HepG2 (cell line): ENCODE measurements around the gene IRAK3. TPM values are rescaled to one million over a fixed set of nuclear protein-coding genes. Genes with fewer than 3 reads are reported as not detected.
A peak's percentile ranks its signal among the peaks of the same experiment; 100 is the strongest.

ENCODE experiments used
- BCL6 ChIP-seq: IDR thresholded peaks from 2 replicates; pipeline ENCODE4 v1.6.1; 2016; ENCODE audit warnings: missing genetic modification reagents, missing compliant biosample characterization
- FOSL2 ChIP-seq: sonication (generic); formaldehyde crosslinking; IDR thresholded peaks from 2 replicates; pipeline ENCODE4 v1.4.0; 2020; ENCODE audit warnings: missing genetic modification reagents
- HIVEP1 ChIP-seq: sonication (generic); formaldehyde crosslinking; IDR thresholded peaks from 2 replicates; pipeline ENCODE4 v1.4.0; 2020; ENCODE audit warnings: mild to moderate bottlenecking, missing genetic modification reagents
- MYC ChIP-seq: sonication (generic); formaldehyde crosslinking; IDR thresholded peaks from 2 replicates; pipeline ENCODE4 v1.9.0; 2021; ENCODE audit warnings: missing genetic modification reagents, borderline replicate concordance
- NFIB ChIP-seq: sonication (generic); formaldehyde crosslinking; IDR thresholded peaks from 2 replicates; pipeline ENCODE4 v1.9.0; 2021; ENCODE audit warnings: missing genetic modification reagents, mild to moderate bottlenecking, borderline replicate concordance
- PLRG1 ChIP-seq: fragments of 450-650 bp; conservative IDR thresholded peaks from 2 replicates; pipeline ENCODE4 v1.6.1; 2016
- PREB ChIP-seq: sonication (generic); formaldehyde crosslinking; IDR thresholded peaks from 2 replicates; pipeline ENCODE4 v1.4.0; 2020; ENCODE audit warnings: missing genetic modification reagents
- RBM22 ChIP-seq: fragments of 200-400 bp; formaldehyde crosslinking; optimal IDR thresholded peaks from 2 replicates; pipeline ENCODE3; 2017; ENCODE audit warnings: mild to moderate bottlenecking, low read length, moderate library complexity
- RORA ChIP-seq: sonication (generic); formaldehyde crosslinking; IDR thresholded peaks from 2 replicates; pipeline ENCODE4 v1.5.0; 2020; ENCODE audit warnings: mild to moderate bottlenecking, missing genetic modification reagents, moderate library complexity
- TCF7 ChIP-seq: sonication (generic); IDR thresholded peaks from 2 replicates; pipeline ENCODE4 v1.6.1; 2016; ENCODE audit warnings: antibody characterized with exemption, low read depth
- THAP9 ChIP-seq: sonication (generic); formaldehyde crosslinking; IDR thresholded peaks from 2 replicates; pipeline ENCODE4; 2020; ENCODE audit warnings: missing genetic modification reagents, mild to moderate bottlenecking, borderline replicate concordance
- ZBTB8A ChIP-seq: sonication (generic); formaldehyde crosslinking; IDR thresholded peaks from 2 replicates; pipeline ENCODE4 v1.4.0; 2020; ENCODE audit warnings: mild to moderate bottlenecking, low read depth, missing genetic modification reagents, borderline replicate concordance
- ZFP36 ChIP-seq: fragments of 150-350 bp; IDR thresholded peaks from 2 replicates; pipeline ENCODE4 v1.6.1; 2018; ENCODE audit warnings: borderline replicate concordance, low read length, low read depth; ENCODE audit not compliant: partially characterized antibody
- ZNF124 ChIP-seq: sonication (generic); formaldehyde crosslinking; IDR thresholded peaks from 2 replicates; pipeline ENCODE4 v1.4.0; 2020; ENCODE audit warnings: missing genetic modification reagents
- ZNF335 ChIP-seq: sonication (generic); formaldehyde crosslinking; IDR thresholded peaks from 2 replicates; pipeline ENCODE4 v1.4.0; 2020; ENCODE audit warnings: missing genetic modification reagents
- ZNF496 ChIP-seq: sonication (generic); formaldehyde crosslinking; IDR thresholded peaks from 2 replicates; pipeline ENCODE4 v1.8.1; 2023; ENCODE audit warnings: mild to moderate bottlenecking, moderate library complexity, missing genetic modification reagents; ENCODE audit not compliant: insufficient replicate concordance
- ZNF550 ChIP-seq: sonication (generic); formaldehyde crosslinking; IDR thresholded peaks from 2 replicates; pipeline ENCODE4 v1.4.0; 2020; ENCODE audit warnings: mild to moderate bottlenecking, missing genetic modification reagents, borderline replicate concordance
- ZNF619 ChIP-seq: sonication (generic); formaldehyde crosslinking; IDR thresholded peaks from 2 replicates; pipeline ENCODE4 v1.4.0; 2020; ENCODE audit warnings: mild to moderate bottlenecking, missing genetic modification reagents
- ZNF687 ChIP-seq: sonication (generic); formaldehyde crosslinking; IDR thresholded peaks from 2 replicates; pipeline ENCODE4 v1.5.1; 2020; ENCODE audit warnings: mild to moderate bottlenecking, missing genetic modification reagents, moderate library complexity
- ZNF737 ChIP-seq: sonication (generic); formaldehyde crosslinking; IDR thresholded peaks from 2 replicates; pipeline ENCODE4 v1.5.0; 2020; ENCODE audit warnings: missing genetic modification reagents, mild to moderate bottlenecking, borderline replicate concordance
- ZSCAN29 ChIP-seq: sonication (generic); formaldehyde crosslinking; conservative IDR thresholded peaks from 2 replicates; pipeline ENCODE4 v1.4.0; 2020; ENCODE audit warnings: mild to moderate bottlenecking, missing genetic modification reagents
- ZSCAN30 ChIP-seq: sonication (generic); formaldehyde crosslinking; IDR thresholded peaks from 2 replicates; pipeline ENCODE4 v1.5.0; 2020; ENCODE audit warnings: mild to moderate bottlenecking, missing genetic modification reagents
- polyA plus RNA-seq, 8 experiments: library from polyadenylated mRNA; depleted of rRNA in 3 of 8; stranded (reverse) in 7 of 8; unstranded in 1 of 8; fragments of >200 nt; fragmentation: Illumina TruSeq in 4 of 8; extraction: Trizol in 4 of 8; gene quantifications; 2 replicates each; pipeline versions ENCODE4 v1.2.1 to v1.2.3, GENCODE V29; 2011 to 2016; ENCODE audit warnings: low read depth in 4 of 8, missing spikeins in 1 of 8, mixed read lengths in 1 of 8; ENCODE audit not compliant: insufficient read depth in 1 of 8
- total RNA-seq, 5 experiments: library from RNA; depleted of rRNA; stranded (reverse); fragments of >200 nt; fragmentation: Illumina TruSeq; extraction: Trizol; gene quantifications; 2 replicates each; pipeline ENCODE4 v1.2.3, GENCODE V29; 2016; ENCODE audit warnings: low read depth in 1 of 5

IRAK3 gene
- total and polyA plus RNA-seq, 2 of the 13 experiments (the other 11 are each of a cell fraction or from before 2014, with no cell fraction given) = 0.01 TPM; not detected in 1

GRCh38 chr12:66169221-66170170 is 19.5 kb upstream of the IRAK3 start, which contains the start of gene TMBIM4 (continued):
- TF ChIP-seq ZNF687 (CRISPR knock-in tag) (peak; percentile 92), ZBTB8A (CRISPR knock-in tag) (peak; percentile 44; the same call in 1 of the 2 replicates), RBM22 (no peak), FOSL2 (peak; percentile 5; the same call in 1 of the 2 replicates), PREB (CRISPR knock-in tag) (no peak), ZSCAN29 (CRISPR knock-in tag) (peak; percentile 83; the same call in 1 of the 2 replicates), ZNF550 (no peak), NFIB (no peak), MYC (CRISPR knock-in tag) (peak; percentile 63), ZNF496 (CRISPR knock-in tag) (no peak), ZFP36 (no peak), ZSCAN30 (no peak), ZNF124 (CRISPR knock-in tag) (no peak), TCF7 (no peak), BCL6 (peak; percentile 27), ZNF335 (CRISPR knock-in tag) (peak; percentile 63; the same call in 1 of the 2 replicates), HIVEP1 (CRISPR knock-in tag) (no peak), ZNF619 (peak; percentile 87), PLRG1 (no peak), RORA (CRISPR knock-in tag) (no peak), ZNF737 (CRISPR knock-in tag) (no peak), THAP9 (peak; percentile 88; the same call in 1 of the 2 replicates)
